HG03095 (cell line): ENCODE results near the gene TRIM58.

Experiments used
- ATAC-seq: cut with Tn5 transposase; IDR thresholded peaks from one replicate; pipeline ENCODE4 v1.9.1; 2021; ENCODE audit warnings: moderate library complexity; ENCODE audit not compliant: unreplicated experiment

The TRIM58 gene

GRCh38 chr1:247883346-247883745, 26.4 kb downstream of the TRIM58 start:
- no peak for ATAC-seq

GRCh38 chr1:247884797-247885413, 27.9 kb downstream of the TRIM58 start:
- ATAC-seq, result no peak

DNA sequence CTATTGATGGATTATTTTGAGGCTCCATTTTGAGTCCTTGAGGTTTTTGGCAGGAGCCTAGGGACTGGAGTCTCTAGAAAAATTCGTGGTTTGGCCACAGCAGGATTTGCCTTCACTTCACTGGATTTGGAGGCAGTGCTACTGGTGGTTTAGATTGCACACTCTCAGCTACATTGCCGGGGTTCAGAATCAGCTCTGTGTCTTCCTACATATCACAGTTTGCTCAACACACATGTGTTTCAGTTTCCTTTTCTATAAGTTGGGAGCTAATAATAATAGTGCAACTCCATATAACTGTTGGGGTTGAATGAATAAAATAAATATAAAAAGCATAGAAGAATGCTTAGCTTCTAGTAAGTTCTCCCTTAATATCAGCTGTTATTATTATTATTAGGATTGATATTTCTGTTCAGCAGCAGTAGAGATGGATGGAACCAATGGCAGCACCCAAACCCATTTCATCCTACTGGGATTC, 38.2 kb downstream of the TRIM58 start, which contains the start of gene OR2W3:
Gene OR2W3, plus strand, starts transcription at position 425 of the 475 bp plus-strand sequence. Its CDS starts 0 bp downstream, at position 425.
- ATAC-seq, result no peak

DNA sequence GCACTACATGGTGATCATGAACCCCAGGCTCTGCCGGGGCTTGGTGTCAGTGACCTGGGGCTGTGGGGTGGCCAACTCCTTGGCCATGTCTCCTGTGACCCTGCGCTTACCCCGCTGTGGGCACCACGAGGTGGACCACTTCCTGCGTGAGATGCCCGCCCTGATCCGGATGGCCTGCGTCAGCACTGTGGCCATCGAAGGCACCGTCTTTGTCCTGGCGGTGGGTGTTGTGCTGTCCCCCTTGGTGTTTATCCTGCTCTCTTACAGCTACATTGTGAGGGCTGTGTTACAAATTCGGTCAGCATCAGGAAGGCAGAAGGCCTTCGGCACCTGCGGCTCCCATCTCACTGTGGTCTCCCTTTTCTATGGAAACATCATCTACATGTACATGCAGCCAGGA, 39.0 kb downstream of the TRIM58 start:
- no peak for ATAC-seq

DNA sequence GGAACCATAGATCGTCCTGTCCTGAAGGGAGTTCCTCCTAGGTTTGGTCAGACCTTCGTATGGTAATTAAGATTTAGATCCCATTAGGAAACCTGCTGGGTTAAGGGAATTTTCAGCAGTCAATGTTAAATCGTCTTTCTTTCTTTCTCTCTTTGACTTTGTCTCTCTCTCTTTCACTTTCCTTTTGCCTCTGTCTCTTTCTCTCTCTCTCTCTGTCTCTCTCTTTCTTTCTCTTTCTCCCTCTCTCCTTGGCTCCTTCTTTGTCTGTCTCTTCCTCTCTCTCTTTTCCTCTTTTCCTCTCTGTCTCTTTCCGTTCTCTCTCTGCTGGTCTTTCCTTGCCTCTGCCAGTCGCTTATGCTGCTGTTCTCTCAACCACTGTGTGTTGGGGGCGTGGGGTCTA, 47.1 kb downstream of the TRIM58 start:
- no peak for ATAC-seq

GRCh38 chr1:247905181-247905580, 48.2 kb downstream of the TRIM58 start:
- ATAC-seq, result no peak

DNA sequence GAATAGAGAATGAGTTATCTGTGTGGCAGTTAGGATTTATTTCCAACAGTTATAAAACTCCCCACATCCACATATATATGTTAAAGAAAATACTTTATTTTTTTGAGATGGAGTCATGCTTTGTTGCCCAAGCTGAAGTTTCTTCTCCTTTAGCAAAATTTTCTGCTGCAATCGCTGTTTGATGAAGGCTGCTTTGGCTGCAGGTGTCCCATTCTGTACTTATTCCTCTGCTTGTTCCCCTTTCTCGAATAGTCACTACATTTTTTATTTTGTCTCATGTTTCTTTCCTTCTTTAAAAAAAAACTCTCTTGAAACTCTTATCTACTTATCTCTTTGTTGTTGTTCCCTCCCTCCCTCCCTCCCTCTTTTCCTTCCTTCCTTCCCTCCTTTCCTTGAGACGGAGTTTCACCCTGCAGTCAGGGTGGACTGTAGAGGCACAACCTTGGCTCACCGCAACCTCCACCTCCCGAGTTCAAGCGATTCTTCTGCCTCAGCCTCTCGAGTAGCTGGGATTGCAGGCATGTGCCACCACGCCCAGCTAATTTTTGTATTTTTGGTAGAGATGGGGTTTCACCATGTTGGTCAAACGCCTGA, 49.0 kb downstream of the TRIM58 start:
- ATAC-seq, result no peak

- no peak for ATAC-seq
Observed at GRCh38 chr1:247906504-247907047, 49.6 kb downstream of the TRIM58 start.

DNA sequence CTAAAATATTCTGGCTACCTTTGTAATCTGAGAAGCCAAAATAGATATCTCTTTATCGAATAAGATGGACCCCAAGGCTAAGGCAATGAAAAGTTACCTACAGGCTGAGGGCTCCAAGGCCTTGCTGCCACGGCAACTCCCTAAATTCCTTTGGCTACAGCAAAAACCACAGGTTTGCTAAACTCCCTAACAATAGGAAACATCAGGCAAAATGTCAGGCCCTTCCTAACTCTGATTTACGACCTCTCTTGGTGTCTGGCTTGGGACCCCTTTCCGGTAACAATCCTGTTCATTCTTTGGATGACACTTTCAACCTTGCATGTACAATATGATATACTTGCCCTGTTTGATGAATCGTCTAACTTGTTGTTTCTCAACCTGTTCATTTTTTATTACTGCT, 51.8 kb downstream of the TRIM58 start:
- ATAC-seq, result no peak

DNA sequence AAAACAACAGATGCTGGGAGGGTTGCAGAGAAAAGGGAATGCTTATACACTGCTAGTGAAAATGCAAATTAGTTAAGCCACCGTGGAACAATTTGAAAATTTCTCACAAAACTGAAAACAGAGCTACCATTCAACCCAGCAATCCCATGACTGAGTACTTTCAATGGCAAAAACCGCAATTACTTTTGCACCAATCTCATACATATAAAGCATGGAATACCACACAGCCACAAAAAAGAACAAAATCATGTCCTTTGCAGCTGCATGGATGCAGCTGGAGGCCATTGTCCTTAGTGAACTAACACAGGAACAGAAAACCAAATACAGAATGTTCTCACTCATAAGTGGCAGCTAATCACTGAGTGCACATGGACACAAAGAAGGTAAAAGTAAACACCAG, 56.8 kb downstream of the TRIM58 start:
- no peak for ATAC-seq

DNA sequence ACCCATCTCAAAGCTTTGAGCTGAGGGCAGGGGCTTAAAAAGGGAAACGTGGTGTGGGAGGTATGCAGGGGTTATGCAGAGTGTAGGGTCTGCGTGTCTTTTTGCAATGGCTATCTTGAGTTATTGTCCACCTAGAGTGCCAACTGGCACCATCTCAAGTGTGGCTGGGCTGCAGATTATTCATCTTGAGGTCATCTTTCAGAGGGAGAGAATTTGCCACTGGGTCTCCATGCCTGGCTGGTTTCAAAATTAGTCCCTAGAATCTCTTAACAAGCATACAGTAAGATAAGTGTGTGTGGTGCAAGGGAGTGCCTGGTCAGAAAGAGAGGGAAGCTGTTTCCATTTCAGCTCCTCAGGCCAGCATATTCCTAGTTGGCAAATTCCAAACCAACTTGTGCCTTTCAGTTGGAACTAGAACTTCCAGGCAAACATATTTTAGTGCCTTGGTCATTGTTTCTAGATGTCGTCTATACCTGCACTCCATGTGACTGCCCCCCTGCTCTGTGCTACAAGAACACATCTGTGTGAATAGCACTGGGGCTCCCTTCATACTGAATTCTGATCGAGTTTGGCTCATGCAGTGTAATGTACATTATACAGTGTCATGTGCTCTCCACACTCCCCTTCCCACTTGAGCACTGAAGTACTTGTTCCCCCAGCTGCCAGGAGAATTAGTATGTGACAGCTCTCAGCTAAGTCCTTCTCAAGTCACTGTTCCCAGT, 58.1 kb downstream of the TRIM58 start:
- no peak for ATAC-seq

DNA sequence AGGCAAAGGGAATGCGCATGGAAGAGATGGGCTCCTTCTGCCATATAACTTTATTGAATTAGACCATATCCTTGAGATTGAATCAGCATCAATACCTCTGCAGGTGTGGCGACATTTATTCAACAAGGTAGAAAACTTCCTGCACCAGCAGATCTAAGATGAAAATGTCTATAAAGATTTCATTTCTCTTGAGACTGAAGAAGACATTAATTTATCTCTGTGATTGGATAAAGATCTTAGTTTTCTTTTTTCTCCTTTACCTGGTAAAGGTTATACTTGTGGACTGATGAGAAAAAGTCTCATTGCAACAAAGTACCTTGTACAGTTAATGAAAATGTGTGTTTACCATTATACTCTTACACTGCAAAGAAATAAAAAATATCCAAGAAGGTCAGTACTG, 63.0 kb downstream of the TRIM58 start, which contains the start of gene OR2T8:
Gene OR2T8, plus strand, starts transcription at position 301 of the 400 bp plus-strand sequence. CDS start 766 bp downstream, outside the sequence.
- ATAC-seq, result no peak

GRCh38 chr1:247923941-247924340, 67.0 kb downstream of the TRIM58 start:
- no peak for ATAC-seq

- ATAC-seq, result no peak
Observed at GRCh38 chr1:247924868-247925267, 67.9 kb downstream of the TRIM58 start, which contains the start of gene OR2AJ1. TSS of gene OR2AJ1 (plus strand) at chr1:247924889. CDS start at chr1:247933769, 8,880 bp downstream.
